ENCODE results near the gene STX10.

STX10 gene

GRCh38 chr19:13139633-13140311 lies 10.4 kb downstream of the STX10 start:
- no peak overlapping the region for H3K4me3 ChIP-seq (ENCODE audit: low read length)
- TF ChIP-seq ZNF274 (IDR thresholded peaks at IDR 0.05; ENCODE audit: low read depth, low read length), result no peak

GRCh38 chr19:13138916-13139198 lies 11.3 kb downstream of the STX10 start:
- no peak overlapping the region for H3K4me3 ChIP-seq (ENCODE audit: low read length)
- TF ChIP-seq ZNF274 (IDR thresholded peaks at IDR 0.05; ENCODE audit: low read depth, low read length), result no peak

GRCh38 chr19:13138171-13138915 lies 11.8 kb downstream of the STX10 start:
- no peak for TF ChIP-seq ZNF274 (IDR thresholded peaks at IDR 0.05; ENCODE audit: low read depth, low read length)
- no peak overlapping the region for H3K4me3 ChIP-seq (ENCODE audit: low read length)

DNA sequence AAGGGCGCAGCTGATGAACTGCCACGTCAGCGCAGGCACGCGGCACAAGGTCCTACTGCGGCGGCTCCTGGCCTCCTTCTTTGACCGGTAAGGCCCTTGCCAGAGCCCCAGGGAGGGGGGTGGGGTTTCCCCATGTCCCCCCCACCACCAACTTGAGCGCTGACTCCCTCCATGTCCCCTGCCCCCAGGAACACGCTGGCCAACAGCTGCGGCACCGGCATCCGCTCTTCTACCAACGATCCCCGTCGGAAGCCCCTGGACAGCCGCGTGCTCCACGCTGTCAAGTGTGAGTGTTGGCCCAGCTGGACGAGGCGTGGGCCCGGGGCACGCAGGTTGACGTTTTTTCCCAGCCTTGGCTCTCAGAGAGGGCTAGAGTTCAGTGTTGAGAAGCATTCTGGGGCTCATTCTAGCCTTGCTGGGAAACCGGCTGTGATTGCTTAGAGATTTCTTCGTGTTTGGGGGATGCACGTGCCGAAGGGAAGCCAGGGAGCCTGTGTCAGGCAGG lies 12.8 kb downstream of the STX10 start:
- TF ChIP-seq ZNF274 (IDR thresholded peaks at IDR 0.05; ENCODE audit: low read depth, low read length), result no peak
- no peak overlapping the region for H3K4me3 ChIP-seq (ENCODE audit: low read length)

DNA sequence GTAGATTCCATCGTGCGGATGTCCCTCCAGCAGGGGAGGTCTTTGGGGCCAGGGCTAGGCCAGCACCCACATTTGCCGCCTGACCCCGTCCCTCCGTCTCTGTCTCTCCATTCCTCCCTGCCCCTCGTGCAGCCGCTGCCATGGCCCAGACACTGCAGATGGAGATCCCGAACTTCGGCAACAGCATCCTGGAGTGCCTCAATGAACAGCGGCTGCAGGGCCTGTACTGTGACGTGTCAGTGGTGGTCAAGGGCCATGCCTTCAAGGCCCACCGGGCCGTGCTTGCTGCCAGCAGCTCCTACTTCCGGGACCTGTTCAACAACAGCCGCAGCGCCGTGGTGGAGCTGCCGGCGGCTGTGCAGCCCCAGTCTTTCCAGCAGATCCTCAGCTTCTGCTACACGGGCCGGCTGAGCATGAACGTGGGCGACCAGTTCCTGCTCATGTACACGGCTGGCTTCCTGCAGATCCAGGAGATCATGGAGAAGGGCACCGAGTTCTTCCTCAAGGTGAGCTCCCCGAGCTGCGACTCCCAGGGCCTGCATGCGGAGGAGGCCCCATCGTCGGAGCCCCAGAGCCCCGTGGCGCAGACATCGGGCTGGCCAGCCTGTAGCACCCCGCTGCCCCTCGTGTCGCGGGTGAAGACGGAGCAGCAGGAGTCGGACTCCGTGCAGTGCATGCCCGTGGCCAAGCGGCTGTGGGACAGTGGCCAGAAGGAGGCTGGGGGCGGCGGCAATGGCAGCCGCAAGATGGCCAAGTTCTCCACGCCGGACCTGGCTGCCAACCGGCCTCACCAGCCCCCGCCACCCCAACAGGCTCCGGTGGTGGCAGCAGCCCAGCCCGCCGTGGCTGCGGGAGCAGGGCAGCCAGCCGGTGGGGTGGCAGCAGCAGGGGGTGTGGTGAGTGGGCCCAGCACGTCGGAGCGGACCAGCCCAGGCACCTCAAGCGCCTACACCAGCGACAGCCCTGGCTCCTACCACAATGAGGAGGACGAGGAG lies 14.8 kb downstream of the STX10 start:
- H3K4me3 ChIP-seq (ENCODE audit: low read length), result no peak overlapping the region
- TF ChIP-seq ZNF274 (IDR thresholded peaks at IDR 0.05; ENCODE audit: low read depth, low read length), result no peak

DNA sequence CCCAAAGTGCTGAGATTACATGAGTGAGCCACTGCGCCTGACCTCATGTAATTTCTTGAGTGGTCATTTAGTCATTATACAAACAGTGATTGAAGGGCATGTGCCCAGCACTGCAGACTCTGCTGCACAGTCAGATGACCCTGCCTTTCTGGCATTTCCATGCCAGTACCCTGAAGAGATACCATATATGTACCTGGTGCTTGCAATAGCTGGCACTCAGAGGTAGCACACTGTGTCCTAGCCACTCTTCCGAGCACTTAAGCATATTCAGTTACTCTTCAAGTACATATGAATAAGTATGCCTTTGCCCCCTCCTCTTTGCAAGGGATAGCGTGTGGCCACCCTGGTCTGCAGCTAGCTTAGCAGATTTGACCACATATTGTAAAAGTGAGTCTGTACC lies 15.5 kb downstream of the STX10 start:
- TF ChIP-seq ZNF274 (IDR thresholded peaks at IDR 0.05; ENCODE audit: low read depth, low read length), result no peak
- no peak overlapping the region for H3K4me3 ChIP-seq (ENCODE audit: low read length)

DNA sequence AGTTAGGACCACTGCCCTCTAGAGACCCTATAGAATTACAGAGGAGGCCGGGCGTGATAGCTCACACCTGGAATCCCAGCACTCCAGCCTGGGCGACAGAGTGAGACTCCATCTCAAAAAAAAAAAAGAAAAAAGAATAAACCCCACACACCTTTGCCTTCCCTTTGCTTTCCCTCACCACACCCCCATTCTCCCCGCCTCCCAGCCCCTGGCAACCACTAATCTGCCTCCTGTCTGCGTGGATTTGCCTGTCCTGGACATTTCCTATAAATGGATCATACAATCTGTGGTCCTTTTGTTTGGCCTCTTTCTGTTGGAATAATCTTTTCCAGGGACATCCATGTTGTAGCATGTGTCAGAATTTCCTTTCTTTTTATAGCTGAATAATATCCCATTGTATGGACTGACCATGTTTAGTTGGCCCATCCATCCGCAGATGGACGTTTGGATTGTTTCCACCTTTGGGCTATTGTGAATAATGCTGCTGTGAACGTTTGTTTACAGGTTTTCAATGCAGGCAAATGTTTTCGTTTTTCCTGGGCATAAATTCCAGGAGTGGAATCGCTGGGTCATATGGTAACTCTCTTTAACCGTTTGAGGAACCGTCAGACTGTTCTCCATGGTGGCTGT lies 16.8 kb downstream of the STX10 start:
- no peak for TF ChIP-seq ZNF274 (IDR thresholded peaks at IDR 0.05; ENCODE audit: low read depth, low read length)
- no peak overlapping the region for H3K4me3 ChIP-seq (ENCODE audit: low read length)

DNA sequence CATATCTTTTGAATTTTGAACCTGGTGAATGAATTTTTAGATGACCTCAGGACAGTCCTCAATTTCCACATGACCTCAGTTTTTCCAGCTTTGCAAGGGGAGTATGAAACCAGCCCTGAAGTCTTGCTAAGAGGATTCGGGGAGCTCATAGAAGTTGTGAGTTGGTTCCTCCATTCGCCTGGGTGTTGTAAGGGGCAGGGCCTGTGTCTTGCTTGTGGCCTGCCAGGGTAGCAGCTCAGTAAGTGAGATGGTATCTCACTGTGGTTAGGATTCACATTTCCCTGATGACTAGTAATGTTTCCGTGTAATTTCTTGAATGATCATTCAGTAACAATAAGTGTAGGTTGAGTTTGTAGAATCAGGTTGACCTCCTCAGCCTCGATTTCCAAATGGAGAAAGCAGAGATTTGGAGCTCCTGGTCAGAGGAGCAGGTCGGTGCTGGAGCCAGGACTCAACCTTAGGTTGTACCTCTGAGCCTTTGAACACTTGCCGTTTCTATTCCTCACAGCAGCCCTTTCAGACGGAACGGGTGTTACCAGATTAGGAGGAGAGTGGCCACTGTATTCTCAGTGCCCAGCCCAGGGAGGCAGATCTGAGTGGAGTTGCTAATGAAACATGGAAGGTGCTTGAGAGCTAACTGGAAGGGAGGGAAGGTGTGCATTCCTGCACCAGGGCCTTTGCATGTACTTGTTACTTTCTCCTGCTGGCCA lies 17.5 kb downstream of the STX10 start:
- TF ChIP-seq ZNF274 (IDR thresholded peaks at IDR 0.05; ENCODE audit: low read depth, low read length), result no peak
- no peak overlapping the region for H3K4me3 ChIP-seq (ENCODE audit: low read length)

- TF ChIP-seq ZNF274 (IDR thresholded peaks at IDR 0.05; ENCODE audit: low read depth, low read length), result no peak
- H3K4me3 ChIP-seq (ENCODE audit: low read length), result no peak overlapping the region
These were observed 19.2 kb downstream of the STX10 start for GRCh38 chr19:13130886-13131490.

GRCh38 chr19:13129384-13129783 lies 20.8 kb downstream of the STX10 start:
- no peak for TF ChIP-seq ZNF274 (IDR thresholded peaks at IDR 0.05; ENCODE audit: low read depth, low read length)
- no peak overlapping the region for H3K4me3 ChIP-seq (ENCODE audit: low read length)

DNA sequence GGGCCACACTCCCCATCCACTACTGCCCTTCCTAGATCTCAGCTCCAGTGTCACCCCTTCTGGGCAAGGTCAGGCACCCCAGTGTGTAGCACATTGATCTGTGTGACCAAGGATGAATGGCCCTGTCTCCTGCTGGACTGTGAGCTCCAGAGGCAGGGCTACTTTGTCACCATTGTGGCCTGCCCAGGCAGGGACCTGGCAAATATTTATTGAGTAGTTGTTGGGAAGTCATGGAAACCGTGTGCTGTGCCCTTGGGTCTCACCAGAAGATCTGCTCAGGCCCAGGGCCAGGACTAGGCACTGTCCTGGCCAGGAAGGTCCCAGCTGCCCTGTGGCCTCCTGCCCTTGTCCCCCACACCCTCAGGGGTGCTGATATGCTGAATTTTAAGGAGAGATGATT lies 21.6 kb downstream of the STX10 start:
- TF ChIP-seq ZNF274 (IDR thresholded peaks at IDR 0.05; ENCODE audit: low read depth, low read length), result no peak
- no peak overlapping the region for H3K4me3 ChIP-seq (ENCODE audit: low read length)

- H3K4me3 ChIP-seq (ENCODE audit: low read length), result no peak overlapping the region
- no peak for TF ChIP-seq ZNF274 (IDR thresholded peaks at IDR 0.05; ENCODE audit: low read depth, low read length)
These were observed 22.2 kb downstream of the STX10 start for GRCh38 chr19:13127811-13128575.
